AG09309 (cell line): ENCODE results near the gene ERICH6B.

Source experiments
- DNase-seq: peaks from one replicate; pipeline ENCODE4 v3.0.0-alpha.2; 2010; ENCODE audit warnings: low read depth
- H3K4me3 ChIP-seq: 2 replicates; pipeline ENCODE4 v1.5.1; 2011; ENCODE audit warnings: mild to moderate bottlenecking, low read depth, low read length, moderate library complexity; ENCODE audit not compliant: control insufficient read depth
- TF ChIP-seq, protein P1 (sequence below): IDR thresholded peaks from 2 replicates; pipeline ENCODE4 v1.5.1; 2011; ENCODE audit warnings: mild to moderate bottlenecking, low read depth, low read length, inconsistent platforms; ENCODE audit not compliant: insufficient read depth, control insufficient read depth; ENCODE audit errors: missing control alignments

The ERICH6B gene

DNA sequence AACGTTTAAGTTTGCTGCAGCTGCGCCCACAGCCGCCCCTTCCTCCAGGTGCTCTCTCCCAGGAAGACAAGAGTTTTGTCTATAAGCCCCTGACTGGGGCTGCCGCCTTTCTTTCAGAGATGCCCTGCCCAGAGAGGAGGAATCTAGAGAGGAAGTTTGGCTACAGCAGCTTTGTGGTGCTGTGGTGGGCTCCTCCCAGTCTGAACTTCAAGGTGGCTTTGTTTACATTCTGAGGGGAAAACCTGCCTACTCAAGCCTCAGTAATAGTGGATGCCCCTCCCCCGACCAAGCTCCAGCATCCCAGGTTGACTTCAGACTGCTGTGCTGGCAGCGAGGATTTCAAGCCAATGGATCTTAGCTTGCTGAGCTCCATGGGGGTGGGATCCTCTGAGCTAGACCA, 6.4 kb upstream of the ERICH6B start:
- TF ChIP-seq, protein P1, sequence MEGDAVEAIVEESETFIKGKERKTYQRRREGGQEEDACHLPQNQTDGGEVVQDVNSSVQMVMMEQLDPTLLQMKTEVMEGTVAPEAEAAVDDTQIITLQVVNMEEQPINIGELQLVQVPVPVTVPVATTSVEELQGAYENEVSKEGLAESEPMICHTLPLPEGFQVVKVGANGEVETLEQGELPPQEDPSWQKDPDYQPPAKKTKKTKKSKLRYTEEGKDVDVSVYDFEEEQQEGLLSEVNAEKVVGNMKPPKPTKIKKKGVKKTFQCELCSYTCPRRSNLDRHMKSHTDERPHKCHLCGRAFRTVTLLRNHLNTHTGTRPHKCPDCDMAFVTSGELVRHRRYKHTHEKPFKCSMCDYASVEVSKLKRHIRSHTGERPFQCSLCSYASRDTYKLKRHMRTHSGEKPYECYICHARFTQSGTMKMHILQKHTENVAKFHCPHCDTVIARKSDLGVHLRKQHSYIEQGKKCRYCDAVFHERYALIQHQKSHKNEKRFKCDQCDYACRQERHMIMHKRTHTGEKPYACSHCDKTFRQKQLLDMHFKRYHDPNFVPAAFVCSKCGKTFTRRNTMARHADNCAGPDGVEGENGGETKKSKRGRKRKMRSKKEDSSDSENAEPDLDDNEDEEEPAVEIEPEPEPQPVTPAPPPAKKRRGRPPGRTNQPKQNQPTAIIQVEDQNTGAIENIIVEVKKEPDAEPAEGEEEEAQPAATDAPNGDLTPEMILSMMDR = no peak
- H3K4me3 ChIP-seq = no peak overlapping the region
- no peak for DNase-seq

DNA sequence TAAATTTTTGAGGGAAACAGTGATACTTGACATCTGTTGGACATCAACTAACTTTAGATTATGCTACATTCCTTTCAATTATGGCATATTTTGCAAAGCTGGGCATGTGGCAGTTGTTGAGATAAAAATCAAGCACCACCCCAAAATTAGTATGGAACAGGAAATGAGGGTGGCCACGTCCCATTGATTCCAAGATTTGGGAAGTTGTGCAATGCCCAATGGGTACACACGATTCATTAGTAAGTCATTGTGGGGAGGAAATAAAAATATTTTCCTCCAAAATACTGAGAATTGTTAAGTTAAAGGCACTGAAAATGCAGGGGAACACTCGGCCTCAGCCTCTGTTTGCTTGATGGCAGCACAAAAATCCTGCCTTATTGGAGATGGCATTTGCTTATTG, 7.6 kb downstream of the ERICH6B start:
- H3K4me3 ChIP-seq = no peak overlapping the region
- TF ChIP-seq, protein P1 = no peak
- DNase-seq = no peak

DNA sequence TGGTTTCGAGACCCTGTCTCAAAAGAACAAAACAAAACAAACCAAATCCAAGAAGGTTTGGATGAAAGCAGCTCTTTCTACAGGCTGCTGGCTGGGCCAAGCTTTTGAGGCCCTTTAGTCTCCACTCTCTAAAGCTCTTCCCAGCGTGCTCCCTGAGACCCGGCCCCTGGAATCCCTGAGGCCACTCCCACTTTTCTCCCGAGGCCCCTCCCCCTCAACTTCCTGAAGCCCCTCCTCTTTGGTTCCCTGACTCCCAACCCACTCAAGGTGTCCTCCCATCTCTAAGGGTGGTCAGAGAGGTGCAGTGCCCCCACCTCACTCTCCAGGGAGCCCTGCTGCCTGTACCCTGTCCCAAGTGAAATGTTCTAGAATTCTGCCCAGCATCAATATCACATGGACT, 10.6 kb downstream of the ERICH6B start:
- H3K4me3 ChIP-seq = no peak overlapping the region
- no peak for DNase-seq
- TF ChIP-seq, protein P1 = no peak

DNA sequence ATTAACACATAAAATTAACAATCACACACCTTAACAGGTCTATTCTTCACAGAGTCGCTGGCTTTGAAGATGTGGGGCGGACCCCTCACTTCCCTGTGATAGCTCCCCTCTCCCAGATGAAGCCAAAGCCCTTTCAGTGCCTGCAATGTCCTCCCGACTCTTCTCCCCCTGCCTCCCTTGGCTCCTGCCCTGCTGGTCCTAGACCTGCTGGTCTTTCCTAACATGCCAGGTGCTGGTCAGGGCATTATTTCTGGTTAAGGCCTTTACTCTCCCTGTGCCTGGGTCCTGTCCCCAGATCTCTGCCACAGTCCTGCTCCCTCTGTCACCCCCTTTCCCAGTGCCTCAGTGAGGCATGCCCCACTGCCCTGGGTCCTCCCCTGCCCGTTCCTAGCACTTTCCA, 12.2 kb downstream of the ERICH6B start:
- DNase-seq = no peak

DNA sequence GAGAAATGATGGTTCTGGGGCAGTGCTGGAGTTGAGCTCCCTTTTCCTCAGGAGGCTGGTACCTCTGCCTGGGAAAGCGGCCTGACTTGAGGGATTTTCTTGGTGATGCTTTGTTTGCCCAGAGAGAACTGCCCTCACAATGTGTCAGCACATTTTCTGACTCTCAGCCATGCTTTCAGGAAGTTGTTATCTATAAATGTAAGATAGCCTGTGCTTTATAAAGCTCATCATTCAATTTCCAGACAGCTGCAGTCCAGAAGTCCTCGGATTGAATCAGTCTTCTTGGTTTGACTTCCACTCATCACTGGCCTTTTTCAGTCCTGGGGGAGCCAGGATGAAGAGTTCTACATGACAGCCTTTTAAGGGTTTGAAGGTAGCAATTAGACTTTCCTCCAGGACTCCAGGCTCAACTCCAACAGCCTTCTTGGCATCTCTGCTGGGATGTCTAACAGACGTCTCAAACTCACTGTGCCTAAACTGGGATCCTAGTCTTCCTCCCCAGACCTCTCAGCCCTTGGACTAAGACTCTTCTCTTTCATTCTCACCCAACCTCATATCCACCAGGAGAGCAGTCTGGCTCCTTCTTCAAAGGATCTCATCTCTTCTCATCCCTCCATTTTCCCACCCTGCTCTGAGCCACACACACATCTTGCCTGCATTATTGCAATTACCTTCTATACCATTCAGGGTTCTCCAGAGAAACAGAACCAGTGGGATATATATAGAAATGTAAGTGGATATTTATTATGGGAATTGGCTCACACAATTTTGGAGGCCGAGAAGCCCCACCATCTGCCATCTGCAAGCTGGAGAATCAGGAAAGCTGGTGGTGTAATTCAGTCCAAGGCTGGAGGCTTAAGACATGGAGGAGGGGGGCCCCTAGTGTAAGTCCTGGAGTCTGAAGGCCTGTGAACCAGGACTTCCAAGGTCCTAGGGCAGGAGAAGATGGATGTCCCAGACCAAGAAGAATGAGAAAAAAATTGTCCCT, 13.1 kb downstream of the ERICH6B start:
- DNase-seq = no peak
- TF ChIP-seq, protein P1 = no peak
- H3K4me3 ChIP-seq = no peak overlapping the region

More for the DNA sequence above, 12.2 kb downstream of the ERICH6B start:
- TF ChIP-seq, protein P1 = no peak
- H3K4me3 ChIP-seq = no peak overlapping the region

DNA sequence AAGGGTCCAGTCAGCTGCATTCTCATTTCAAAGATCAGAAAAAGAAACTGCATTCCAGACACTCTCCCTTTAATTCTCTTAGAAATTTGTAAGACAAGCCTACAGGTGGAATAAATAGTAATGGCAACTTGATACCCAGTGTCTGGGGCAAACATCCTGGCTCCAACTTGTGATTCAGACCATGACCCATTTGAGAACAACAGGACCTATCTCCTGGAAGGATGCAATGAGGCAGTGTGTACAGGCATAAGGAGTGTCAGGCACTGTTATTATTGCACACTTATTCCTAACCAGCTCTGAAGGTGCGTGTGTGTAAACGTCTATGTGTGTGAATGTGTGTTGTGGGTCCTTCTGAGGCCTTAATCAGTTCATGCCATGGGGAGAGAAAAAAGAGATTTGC, 13.9 kb downstream of the ERICH6B start:
- TF ChIP-seq, protein P1 = no peak
- no peak for DNase-seq

DNA sequence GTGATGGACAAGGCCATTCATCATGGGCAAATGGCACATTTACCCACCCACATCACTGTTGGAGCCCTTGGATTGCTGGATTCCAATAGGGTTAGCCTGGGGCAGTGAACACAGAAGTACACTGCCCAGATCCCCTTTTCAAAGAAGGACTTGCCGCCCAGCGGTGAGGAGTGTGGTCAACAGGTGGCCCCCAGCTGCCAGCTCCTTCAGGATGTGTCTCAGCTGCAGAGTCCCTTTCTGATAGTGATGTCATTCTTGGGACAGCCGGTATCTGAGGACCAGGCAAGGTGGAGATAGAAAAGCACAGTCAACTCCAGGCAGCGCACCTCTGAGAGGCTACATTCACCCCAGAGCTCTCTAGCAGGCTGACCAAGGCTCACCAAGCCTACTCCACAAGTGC, 16.9 kb downstream of the ERICH6B start:
- no peak overlapping the region for H3K4me3 ChIP-seq
- TF ChIP-seq, protein P1 = no peak
- DNase-seq = no peak

More for the DNA sequence above, 13.9 kb downstream of the ERICH6B start:
- no peak overlapping the region for H3K4me3 ChIP-seq
